Adrenal gland (tissue), 5 donors: ENCODE data around the gene CACNB4.

Source experiments
- CTCF ChIP-seq, 6 experiments: fragments of 450-650 bp in 4 of 6; fragments of 200-600 bp in 2 of 6; sonication (generic) in 1 of 6; IDR thresholded peaks; 1 replicate in 5 of 6; 2 replicates in 1 of 6; pipeline versions ENCODE4 v1.5.1 to v1.8.0; 2016 to 2021; ENCODE audit warnings: antibody characterized with exemption in 6 of 6, mild to moderate bottlenecking in 2 of 6, moderate library complexity in 1 of 6
- POLR2A ChIP-seq, 2 donors: fragments of 450-650 bp; IDR thresholded peaks; one replicate each; pipeline ENCODE4 v1.6.1; 2017; ENCODE audit warnings: antibody characterized with exemption in 2 of 2, mild to moderate bottlenecking in 2 of 2, moderate library complexity in 1 of 2
- donor health status: DM: no; HTN: no; CAD: no.

DNA sequence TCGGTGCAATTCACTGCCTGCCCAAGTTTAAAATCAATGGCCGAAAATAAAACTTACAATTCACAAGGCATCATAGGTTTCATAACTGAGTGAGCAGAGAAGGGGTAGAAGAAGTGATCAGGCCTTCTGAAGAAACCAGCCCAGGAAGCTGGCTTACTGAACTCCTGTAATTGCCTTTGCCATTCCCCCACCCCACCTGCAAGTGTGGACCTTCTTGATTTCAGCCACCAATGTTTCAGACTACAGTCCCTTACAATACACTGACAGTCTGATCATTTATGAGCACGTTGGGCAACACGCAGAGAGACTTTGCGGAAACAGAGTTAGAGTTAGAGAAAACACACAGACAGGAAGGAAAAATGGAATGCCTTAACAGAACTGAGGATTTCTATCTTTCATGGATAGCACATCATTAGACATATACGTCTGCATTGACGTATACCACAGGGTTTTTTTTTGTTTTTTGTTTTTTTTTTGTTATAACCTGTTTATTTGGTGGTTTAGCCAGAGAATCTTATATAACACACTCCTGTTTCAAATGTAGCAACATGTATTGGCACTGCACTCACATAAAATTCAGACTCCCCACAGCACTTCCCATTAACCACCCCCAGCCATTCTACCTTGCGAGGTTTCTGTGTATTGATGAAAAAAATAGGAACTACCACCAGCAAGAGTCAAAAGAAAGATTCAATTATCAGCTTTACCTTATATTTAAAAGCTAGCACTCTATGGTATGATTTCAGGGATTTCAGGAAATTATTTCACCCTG is 126.4 kb downstream of the CACNB4 start:
- no peak for TF ChIP-seq CTCF (IDR thresholded peaks at IDR 0.05)
- no peak for TF ChIP-seq POLR2A (IDR thresholded peaks at IDR 0.05)
